Thoracic aorta (tissue), 2 donors: ENCODE results near the gene NASP. TPM values are rescaled to one million over a fixed set of nuclear protein-coding genes. Genes with fewer than 3 reads are reported as not detected.

ENCODE experiments used
- ATAC-seq: fragments of 150-250 bp; one replicate; pipeline ENCODE4 v1.8.0; 2017; ENCODE audit warnings: low read depth; ENCODE audit not compliant: insufficient number of reproducible peaks, low FRiP score
- DNase-seq: peaks from one replicate; pipeline ENCODE4 v3.0.0-alpha.2; 2020; ENCODE audit warnings: low spot score
- H3K27ac ChIP-seq, 2 donors: fragments of 200-600 bp; sonication (generic); 1 replicate in 1 of 2; 2 replicates in 1 of 2; pipeline ENCODE4 v1.5.1; 2016; ENCODE audit warnings: mild to moderate bottlenecking in 2 of 2, moderate library complexity in 2 of 2
- H3K27me3 ChIP-seq: fragments of 200-600 bp; sonication (generic); replicated peaks from 2 replicates; pipeline ENCODE4 v1.6.0; 2016; ENCODE audit warnings: mild to moderate bottlenecking; ENCODE audit not compliant: insufficient read depth
- H3K36me3 ChIP-seq: fragments of 200-600 bp; sonication (generic); one replicate; pipeline ENCODE4 v1.5.1; 2016
- H3K4me1 ChIP-seq, 2 donors: fragments of 200-600 bp; sonication (generic); 1 replicate in 1 of 2; 2 replicates in 1 of 2; pipeline versions ENCODE4 v1.5.1 to v1.6.0; 2016; ENCODE audit warnings: low read depth in 2 of 2, mild to moderate bottlenecking in 1 of 2; ENCODE audit not compliant: control insufficient read depth in 1 of 2
- H3K4me3 ChIP-seq: fragments of 200-600 bp; sonication (generic); 2 replicates; pipeline ENCODE4 v1.5.1; 2016; ENCODE audit warnings: mild to moderate bottlenecking
- H3K9me3 ChIP-seq: fragments of 200-600 bp; sonication (generic); 2 replicates; pipeline ENCODE4 v1.5.1; 2016
- CTCF ChIP-seq: fragments of 200-600 bp; sonication (generic); IDR thresholded peaks from one replicate; pipeline ENCODE4 v1.5.1; 2019; ENCODE audit warnings: antibody characterized with exemption
- total RNA-seq, 2 donors: library from RNA; depleted of rRNA; stranded (reverse); fragments of >200 nt; gene quantifications; one replicate each; pipeline versions ENCODE4 v1.1.0 to v1.2.3, GENCODE V29; 2016

NASP gene
- total RNA-seq, 2 donors from 2014 or later = 34.7 to 91.4 TPM

- DNase-seq (peak; percentile 38), ATAC-seq (peak; percentile 91)
- TF ChIP-seq CTCF = peak; percentile 23
- Histone ChIP-seq H3K27ac (peak within 1 kb of the TSS; percentile 85 to 92), H3K27me3 (no peaks in the 10 kb centered on the region), H3K4me1 (peaks cover 10 to 21% of the 10 kb centered on the region in 2 donors), H3K9me3 (no peaks in the 10 kb centered on the region), H3K4me3 (peak within 1 kb of the TSS; percentile 78), H3K36me3 (peaks cover 4% of the 10 kb centered on the region)
These were observed 33.2 kb upstream of the NASP start, which contains the start of gene AKR1A1 for GRCh38 chr1:45550401-45551351. TSS of gene AKR1A1 (plus strand) at chr1:45550826. CDS start at chr1:45561795, 10,969 bp downstream.

- no peak for DNase-seq
- Histone ChIP-seq H3K4me3 (peak overlapping the region; percentile 78), H3K27ac (peak overlapping the region; percentile 85 to 92), H3K36me3 (peaks cover 4% of the 10 kb centered on the region), H3K27me3 (no peaks in the 10 kb centered on the region), H3K4me1 (peaks cover 10 to 21% of the 10 kb centered on the region in 2 donors), H3K9me3 (no peaks in the 10 kb centered on the region)
- no peak for TF ChIP-seq CTCF
- ATAC-seq = no peak
These were observed 32.2 kb upstream of the NASP start for GRCh38 chr1:45551684-45552083.

- DNase-seq = no peak
- peak overlapping the region; percentile 78 for H3K4me3 ChIP-seq
- TF ChIP-seq CTCF = no peak
- H3K27me3 ChIP-seq = no peaks in the 10 kb centered on the region
- H3K27ac ChIP-seq = no peak overlapping the region
- no peaks in the 10 kb centered on the region for H3K9me3 ChIP-seq
- peaks cover 4% of the 10 kb centered on the region for H3K36me3 ChIP-seq
- ATAC-seq = no peak
- peaks cover 10 to 21% of the 10 kb centered on the region in 2 donors for H3K4me1 ChIP-seq
These were observed 31.5 kb upstream of the NASP start for GRCh38 chr1:45552331-45552730.

GRCh38 chr1:45554198-45554597, 29.6 kb upstream of the NASP start:
- ATAC-seq (no peak), DNase-seq (no peak)
- no peaks in the 10 kb centered on the region for H3K9me3 ChIP-seq
- TF ChIP-seq CTCF = no peak
- peaks cover 4% of the 10 kb centered on the region for H3K36me3 ChIP-seq
- peaks cover 10 to 21% of the 10 kb centered on the region in 2 donors for H3K4me1 ChIP-seq
- no peak overlapping the region for H3K27ac ChIP-seq
- H3K4me3 ChIP-seq = no peak overlapping the region
- H3K27me3 ChIP-seq = no peaks in the 10 kb centered on the region

- no peak overlapping the region for H3K27ac ChIP-seq
- no peak for DNase-seq
- ATAC-seq = no peak
- peaks cover 5% of the 10 kb centered on the region for H3K36me3 ChIP-seq
- TF ChIP-seq CTCF = no peak
- H3K4me1 ChIP-seq = peaks cover under 1 to 4% of the 10 kb centered on the region in 2 donors
- no peaks in the 10 kb centered on the region for H3K27me3 ChIP-seq
- H3K9me3 ChIP-seq = no peaks in the 10 kb centered on the region
- no peak overlapping the region for H3K4me3 ChIP-seq
These were observed 26.4 kb upstream of the NASP start for GRCh38 chr1:45557422-45557944.
